Measurements from ENCODE around the gene PIK3CB. TPM values are rescaled to one million over a fixed set of nuclear protein-coding genes. Genes with fewer than 3 reads are reported as not detected.

The PIK3CB gene
- total RNA-seq, 2 donors from 2014 or later = 51.4 to 53.0 TPM

- no peaks in the 10 kb centered on the region for H3K27me3 Mint-ChIP-seq (ENCODE audit: insufficient read depth)
- H3K9ac ChIP-seq (ENCODE audit: extremely low read depth, low read length, poor library complexity, severe bottlenecking) = no peak overlapping the region
- WGBS, 2 experiments (ENCODE audit: insufficient coverage in 1 of 2, insufficient read length in 1 of 2) = 88% methylated on average over 1 of the region's 1 CpG; no CpG with 5 or more reads in 1 of the 2 experiments
- peaks cover 79% of the 10 kb centered on the region for H3K36me3 ChIP-seq (ENCODE audit: control insufficient read depth, insufficient read depth, low read length)
- peaks cover 48% of the 10 kb centered on the region for H3K36me3 Mint-ChIP-seq (ENCODE audit: low read depth)
- H3K27me3 ChIP-seq (ENCODE audit: control insufficient read depth, insufficient read depth, low read length, poor library complexity, severe bottlenecking) = no peaks in the 10 kb centered on the region
- DNase-seq = no peak
- no peaks in the 10 kb centered on the region for H3K4me1 ChIP-seq (ENCODE audit: control insufficient read depth, insufficient read depth, low read length)
- no peak overlapping the region for H3K4me3 ChIP-seq (ENCODE audit: low read length)
- H3K27ac Mint-ChIP-seq = no peak overlapping the region
- H3K9me3 ChIP-seq (ENCODE audit: control insufficient read depth, low read length) = no peaks in the 10 kb centered on the region
- H3K27ac ChIP-seq (ENCODE audit: low read depth, low read length) = no peak overlapping the region
- no peak for TF ChIP-seq CTCF (conservative IDR thresholded peaks at IDR 0.05)
- H3K4me3 Mint-ChIP-seq = no peak overlapping the region
- H3K4me1 Mint-ChIP-seq = no peaks in the 10 kb centered on the region
- H3K9me3 Mint-ChIP-seq = peaks cover 5% of the 10 kb centered on the region
Observed at GRCh38 chr3:138696666-138697370, 137.9 kb downstream of the PIK3CB start.

GRCh38 chr3:138694287-138695007 is 140.3 kb downstream of the PIK3CB start:
- 94 to 95% methylated on average over 2 to 8 of the region's 8 CpGs for WGBS, 2 experiments (ENCODE audit: insufficient coverage in 1 of 2, insufficient read length in 1 of 2)
- no peaks in the 10 kb centered on the region for H3K4me1 ChIP-seq (ENCODE audit: control insufficient read depth, insufficient read depth, low read length)
- H3K9me3 ChIP-seq (ENCODE audit: control insufficient read depth, low read length) = no peaks in the 10 kb centered on the region
- Mint-ChIP-seq H3K4me1 (no peaks in the 10 kb centered on the region), H3K27ac (peak overlapping the region; percentile 15), H3K36me3 (ENCODE audit: low read depth) (peaks cover 34% of the 10 kb centered on the region), H3K4me3 (no peak overlapping the region), H3K9me3 (peaks cover 3% of the 10 kb centered on the region), H3K27me3 (ENCODE audit: insufficient read depth) (no peaks in the 10 kb centered on the region)
- no peak for DNase-seq
- H3K27ac ChIP-seq (ENCODE audit: low read depth, low read length) = no peak overlapping the region
- TF ChIP-seq CTCF (conservative IDR thresholded peaks at IDR 0.05) = no peak
- no peaks in the 10 kb centered on the region for H3K27me3 ChIP-seq (ENCODE audit: control insufficient read depth, insufficient read depth, low read length, poor library complexity, severe bottlenecking)
- H3K9ac ChIP-seq (ENCODE audit: extremely low read depth, low read length, poor library complexity, severe bottlenecking) = no peak overlapping the region
- no peak overlapping the region for H3K4me3 ChIP-seq (ENCODE audit: low read length)
- peaks cover 82% of the 10 kb centered on the region for H3K36me3 ChIP-seq (ENCODE audit: control insufficient read depth, insufficient read depth, low read length)

GRCh38 chr3:138692152-138692551 is 142.6 kb downstream of the PIK3CB start:
- H3K36me3 ChIP-seq (ENCODE audit: control insufficient read depth, insufficient read depth, low read length) = peaks cover 78% of the 10 kb centered on the region
- Mint-ChIP-seq H3K36me3 (ENCODE audit: low read depth) (peaks cover 36% of the 10 kb centered on the region), H3K4me3 (no peak overlapping the region), H3K27me3 (ENCODE audit: insufficient read depth) (no peaks in the 10 kb centered on the region), H3K9me3 (no peaks in the 10 kb centered on the region), H3K4me1 (no peaks in the 10 kb centered on the region), H3K27ac (no peak overlapping the region)
- no peaks in the 10 kb centered on the region for H3K9me3 ChIP-seq (ENCODE audit: control insufficient read depth, low read length)
- TF ChIP-seq CTCF (conservative IDR thresholded peaks at IDR 0.05) = no peak
- H3K27ac ChIP-seq (ENCODE audit: low read depth, low read length) = no peak overlapping the region
- H3K9ac ChIP-seq (ENCODE audit: extremely low read depth, low read length, poor library complexity, severe bottlenecking) = no peak overlapping the region
- H3K4me1 ChIP-seq (ENCODE audit: control insufficient read depth, insufficient read depth, low read length) = no peaks in the 10 kb centered on the region
- H3K4me3 ChIP-seq (ENCODE audit: low read length) = no peak overlapping the region
- WGBS, 2 experiments (ENCODE audit: insufficient coverage in 1 of 2, insufficient read length in 1 of 2) = 96 to 100% methylated on average over 3 of the region's 3 CpGs
- DNase-seq = no peak
- H3K27me3 ChIP-seq (ENCODE audit: control insufficient read depth, insufficient read depth, low read length, poor library complexity, severe bottlenecking) = no peaks in the 10 kb centered on the region

All from endodermal cell (in vitro differentiated cells).